Astrocyte of the cerebellum (primary cell): Measurements from ENCODE around the gene FOXN3.

Experiments
- DNase-seq: peaks from one replicate; pipeline ENCODE4 v3.0.0-alpha.2; 2011; ENCODE audit warnings: low read depth
- H3K4me3 ChIP-seq: 2 replicates; pipeline ENCODE4 v1.5.1; 2011; ENCODE audit warnings: mild to moderate bottlenecking, low read depth, low read length, moderate library complexity
- in situ Hi-C: cut with HindIII; loops from 2 replicates; pipeline ENCODE4 v1.10.0; 2017; ENCODE audit warnings: low sequenced_read_pairs
- TF ChIP-seq, protein P1 (sequence below): IDR thresholded peaks from 2 replicates; pipeline ENCODE4 v1.5.1; 2012; ENCODE audit warnings: low read length, low read depth, moderate library complexity, mild to moderate bottlenecking; ENCODE audit errors: missing control alignments

FOXN3 gene

DNA sequence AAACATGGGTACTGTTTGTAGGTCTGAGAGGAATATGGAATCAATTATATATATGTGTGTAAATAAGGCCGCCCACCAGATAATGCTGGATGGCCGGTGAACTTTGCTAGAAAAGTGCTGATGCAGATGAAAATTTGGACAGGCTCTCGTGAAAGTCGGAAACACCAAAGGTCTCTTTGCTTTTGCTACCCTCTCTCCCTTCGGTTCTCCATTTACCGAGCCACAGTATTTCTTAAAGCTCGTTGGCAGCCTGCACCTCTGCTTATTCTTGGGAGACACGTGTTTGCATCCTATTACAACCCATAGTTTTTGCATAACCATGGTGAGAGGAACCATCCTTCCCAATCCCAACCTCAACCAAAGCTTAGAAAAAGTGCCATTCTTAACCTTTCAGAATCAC, 109.6 kb downstream of the FOXN3 start:
- H3K4me3 ChIP-seq = no peak overlapping the region
- TF ChIP-seq, protein P1, sequence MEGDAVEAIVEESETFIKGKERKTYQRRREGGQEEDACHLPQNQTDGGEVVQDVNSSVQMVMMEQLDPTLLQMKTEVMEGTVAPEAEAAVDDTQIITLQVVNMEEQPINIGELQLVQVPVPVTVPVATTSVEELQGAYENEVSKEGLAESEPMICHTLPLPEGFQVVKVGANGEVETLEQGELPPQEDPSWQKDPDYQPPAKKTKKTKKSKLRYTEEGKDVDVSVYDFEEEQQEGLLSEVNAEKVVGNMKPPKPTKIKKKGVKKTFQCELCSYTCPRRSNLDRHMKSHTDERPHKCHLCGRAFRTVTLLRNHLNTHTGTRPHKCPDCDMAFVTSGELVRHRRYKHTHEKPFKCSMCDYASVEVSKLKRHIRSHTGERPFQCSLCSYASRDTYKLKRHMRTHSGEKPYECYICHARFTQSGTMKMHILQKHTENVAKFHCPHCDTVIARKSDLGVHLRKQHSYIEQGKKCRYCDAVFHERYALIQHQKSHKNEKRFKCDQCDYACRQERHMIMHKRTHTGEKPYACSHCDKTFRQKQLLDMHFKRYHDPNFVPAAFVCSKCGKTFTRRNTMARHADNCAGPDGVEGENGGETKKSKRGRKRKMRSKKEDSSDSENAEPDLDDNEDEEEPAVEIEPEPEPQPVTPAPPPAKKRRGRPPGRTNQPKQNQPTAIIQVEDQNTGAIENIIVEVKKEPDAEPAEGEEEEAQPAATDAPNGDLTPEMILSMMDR = no peak
- DNase-seq = no peak
- in situ Hi-C loops = no loop called here

DNA sequence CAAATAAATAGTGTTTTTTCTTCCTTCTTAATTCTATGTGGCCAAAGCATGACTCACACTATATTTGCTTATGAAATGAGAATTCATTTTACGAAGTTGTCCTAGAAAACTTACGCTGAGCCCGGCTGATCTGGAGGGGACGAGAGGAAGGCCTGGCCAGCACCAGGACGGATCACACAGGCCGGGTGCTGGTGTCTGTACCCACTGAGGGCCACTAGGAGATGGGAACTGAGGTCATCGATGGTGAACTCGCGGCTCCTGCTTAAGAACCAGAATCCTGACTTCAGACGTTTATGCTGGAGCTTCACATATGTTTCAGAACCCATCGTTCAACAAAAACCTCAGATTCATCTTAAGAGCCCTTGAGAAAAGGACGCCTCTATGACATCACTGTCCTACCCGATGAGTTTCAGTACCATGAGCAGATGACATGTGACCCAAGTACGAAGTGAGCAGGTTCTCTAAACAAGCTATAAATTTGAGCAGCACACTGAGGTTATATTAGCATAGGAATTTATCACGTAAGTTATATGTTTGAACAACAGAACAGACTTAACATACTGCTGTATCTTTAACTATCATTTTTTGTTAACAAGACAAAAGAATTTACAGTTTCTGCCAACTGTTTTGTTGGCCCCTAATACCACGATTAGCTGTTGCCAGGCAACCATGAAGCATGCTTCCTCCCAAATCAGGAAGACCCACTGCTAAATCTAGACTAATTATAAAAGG, 111.9 kb downstream of the FOXN3 start:
- in situ Hi-C loops = no loop called here
- no peak overlapping the region for H3K4me3 ChIP-seq
- DNase-seq = peak; percentile 60
- TF ChIP-seq, protein P1 = no peak

DNA sequence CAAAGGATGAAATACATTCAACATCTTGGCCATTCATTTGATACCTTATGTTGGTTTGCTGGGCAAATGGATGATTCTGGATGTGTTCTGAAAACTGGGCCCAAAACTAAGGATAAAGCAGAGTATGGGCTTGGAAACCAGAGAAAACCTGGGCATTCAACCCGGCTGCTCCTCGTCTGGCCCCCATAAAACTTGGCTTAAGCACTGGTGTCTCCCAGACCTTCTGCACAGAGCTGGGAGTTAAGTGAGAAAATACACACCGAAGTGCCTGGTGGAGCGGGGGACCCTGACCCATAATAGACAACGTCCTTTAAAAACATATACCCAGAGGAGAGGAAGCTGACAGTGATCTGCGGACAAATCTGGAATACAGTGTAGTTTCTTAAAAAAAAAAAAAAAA, 112.5 kb downstream of the FOXN3 start:
- no peak for DNase-seq
- in situ Hi-C loops = no loop called here
- H3K4me3 ChIP-seq = no peak overlapping the region

DNA sequence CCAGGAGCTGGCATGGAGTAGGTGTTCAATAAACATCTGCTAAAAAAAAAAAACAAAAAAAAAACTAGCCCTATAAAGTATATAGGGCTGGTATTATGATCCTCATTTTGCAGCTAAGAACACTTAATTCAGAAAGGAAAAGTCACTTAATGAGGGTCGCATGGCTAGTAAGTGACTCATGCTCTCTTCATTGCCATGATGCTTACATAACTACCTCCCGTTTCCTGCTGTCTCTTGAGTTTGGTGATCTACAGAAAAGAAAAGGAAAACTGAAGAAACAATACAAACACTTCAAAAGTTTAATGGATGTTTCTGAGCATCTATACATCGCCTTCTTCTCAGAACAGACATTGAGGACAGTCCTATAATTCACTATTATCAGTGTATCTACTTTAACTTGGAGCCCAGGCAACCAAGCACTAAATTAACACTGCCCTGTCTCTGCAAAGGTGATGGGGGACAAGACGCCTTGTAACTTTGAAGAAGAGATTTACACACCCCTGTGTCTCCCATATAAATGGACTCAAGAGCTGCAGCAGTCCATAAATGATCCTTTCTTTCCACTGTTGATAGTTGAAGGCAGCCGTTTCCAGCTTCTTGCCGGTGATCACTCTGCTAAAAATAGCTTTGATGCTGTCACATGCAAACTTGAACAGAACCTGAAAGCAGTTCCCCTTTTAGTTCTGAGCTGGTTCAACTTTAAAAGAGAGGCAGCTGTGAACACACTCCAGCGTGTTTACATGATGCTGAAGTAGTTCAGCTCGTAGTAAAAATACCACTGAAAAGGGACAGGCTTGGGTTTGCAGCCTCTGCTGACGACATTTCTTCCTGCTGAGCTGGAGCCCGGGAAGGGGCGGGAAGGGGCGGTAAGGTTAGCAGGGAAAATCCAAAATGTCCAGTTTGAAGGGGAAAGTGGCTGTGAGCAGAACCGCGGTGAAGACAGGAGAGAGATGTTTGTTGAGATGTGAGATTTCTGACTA, 113.3 kb downstream of the FOXN3 start:
- H3K4me3 ChIP-seq = no peak overlapping the region
- in situ Hi-C loops = no loop called here
- TF ChIP-seq, protein P1 = no peak
- peak; percentile 41 for DNase-seq

More for the DNA sequence above, 112.5 kb downstream of the FOXN3 start:
- TF ChIP-seq, protein P1 = no peak

DNA sequence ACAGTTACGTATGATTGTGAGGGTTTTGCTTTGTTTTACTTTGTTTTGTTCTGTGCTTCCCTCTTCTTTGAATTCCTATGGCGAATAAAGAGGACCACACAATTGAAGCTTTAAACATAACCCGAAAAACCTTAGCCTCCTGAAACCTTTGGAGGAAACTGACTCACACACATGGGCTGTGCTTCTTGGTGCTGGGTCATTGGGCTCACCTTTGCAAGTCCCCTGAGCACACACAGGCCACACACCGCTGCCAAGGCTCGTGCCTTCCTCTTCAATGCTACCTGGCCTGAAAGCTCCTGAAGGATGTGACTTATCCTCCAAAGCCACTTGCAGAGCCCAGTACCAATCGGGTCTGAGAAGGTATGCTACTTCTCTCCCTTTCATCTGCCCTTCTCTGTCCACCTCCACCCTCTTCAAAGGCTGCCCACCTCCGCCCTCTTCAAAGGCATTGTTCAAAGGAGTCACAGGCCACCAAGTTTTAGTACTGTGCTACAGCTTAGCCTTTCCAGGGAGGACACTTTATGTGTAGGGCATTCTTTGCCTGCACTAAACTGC, 114.6 kb downstream of the FOXN3 start:
- no peak for DNase-seq
- in situ Hi-C loops = no loop called here
- TF ChIP-seq, protein P1 = no peak

DNA sequence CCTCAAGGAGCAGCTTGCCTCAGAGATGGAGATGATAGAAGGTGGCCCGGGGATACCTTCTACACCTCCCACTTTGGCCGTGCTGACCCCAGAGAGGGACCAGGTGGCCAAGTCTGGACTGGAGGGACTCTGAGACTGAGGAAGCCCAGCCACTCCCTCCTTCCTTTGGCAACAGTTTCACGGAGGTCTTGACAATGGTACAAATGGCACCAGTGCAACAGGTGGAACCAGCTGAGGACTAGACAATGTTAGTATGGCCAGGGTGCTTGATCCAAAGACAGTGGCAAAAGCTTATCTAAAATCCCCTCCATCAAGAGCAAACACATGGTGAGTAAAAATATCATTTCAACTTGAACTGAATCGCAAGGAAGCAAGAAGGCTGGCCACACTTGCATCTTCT, 117.4 kb downstream of the FOXN3 start:
- no peak overlapping the region for H3K4me3 ChIP-seq
- no peak for DNase-seq
- TF ChIP-seq, protein P1 = no peak
- in situ Hi-C loops = no loop called here

More for the DNA sequence above, 114.6 kb downstream of the FOXN3 start:
- H3K4me3 ChIP-seq = no peak overlapping the region
